Colonic mucosa (tissue), 4 donors: ENCODE measurements around the gene C1orf216. TPM values are rescaled to one million over a fixed set of nuclear protein-coding genes. Genes with fewer than 3 reads are reported as not detected.

Experiments
- DNase-seq: peaks from one replicate; pipeline ENCODE4 v3.0.0-alpha.2; 2020
- H3K27ac ChIP-seq: fragments of 200-600 bp; one replicate; pipeline ENCODE4 v1.8.0; 2021
- H3K27me3 ChIP-seq: fragments of 200-600 bp; one replicate; pipeline ENCODE4 v1.8.0; 2021
- H3K36me3 ChIP-seq: fragments of 200-600 bp; one replicate; pipeline ENCODE4 v1.8.0; 2021
- H3K4me1 ChIP-seq: fragments of 200-600 bp; one replicate; pipeline ENCODE4 v1.8.0; 2021; ENCODE audit warnings: mild to moderate bottlenecking
- H3K4me3 ChIP-seq: fragments of 200-600 bp; one replicate; pipeline ENCODE4 v1.8.0; 2021
- H3K9ac ChIP-seq, 2 donors: one replicate each; pipeline ENCODE4 v1.7.0; 2013; ENCODE audit warnings: control low read depth in 2 of 2, low read depth in 2 of 2, low read length in 2 of 2
- H3K9me3 ChIP-seq: fragments of 200-600 bp; one replicate; pipeline ENCODE4 v1.8.0; 2021
- CTCF ChIP-seq: fragments of 200-600 bp; IDR thresholded peaks from one replicate; pipeline ENCODE4 v1.8.0; 2022; ENCODE audit warnings: antibody characterized with exemption, mild to moderate bottlenecking
- intact Hi-C: fragments of 100-400 bp; cut with DNase I; formaldehyde crosslinking; loops from one replicate; pipeline ENCODE4 v1.14.1; 2022
- total RNA-seq, 2 donors: library from RNA; stranded (reverse); fragmentation: NEBNext Ultra II Directional in 1 of 2; extraction: Animal tissue kit (Norgen Biotek cat#: 25700) in 1 of 2; gene quantifications; one replicate each; pipeline ENCODE4 v1.2.1, GENCODE V29; 2021
- donor health status: healthy.
- donor health status: DM: no; HTN: no; CAD: no.
- donor health status: DM: no; HTN: no; CAD: no.

The C1orf216 gene
- total RNA-seq, 2 donors from 2014 or later: 2.9 to 4.2 TPM

- intact Hi-C loops: no loop called here
- no peak for TF ChIP-seq CTCF
- H3K36me3 ChIP-seq: no peaks in the 10 kb centered on the region
- H3K9me3 ChIP-seq: no peaks in the 10 kb centered on the region
- no peak overlapping the region for H3K9ac ChIP-seq
- no peak for DNase-seq
- no peaks in the 10 kb centered on the region for H3K4me1 ChIP-seq
- no peak overlapping the region for H3K27ac ChIP-seq
- no peak overlapping the region for H3K4me3 ChIP-seq
- no peaks in the 10 kb centered on the region for H3K27me3 ChIP-seq
Observed at GRCh38 chr1:35666216-35666615, 52.5 kb downstream of the C1orf216 start.

Other genes starting within 250 kb of the C1orf216 start
- 10 to 100 TPM; 53.2 to 66.0 TPM for gene KIAA0319L, start 161.5 kb downstream of the C1orf216 start, total RNA-seq
- gene NCDN, start 161.1 kb downstream of the C1orf216 start, total RNA-seq: 10 to 100 TPM in 1 of 2 donors, 1 to 10 TPM in 1; 9.7 to 18.0 TPM
- gene TFAP2E, start 145.6 kb downstream of the C1orf216 start, total RNA-seq: 1 to 10 TPM in 1 of 2 donors, under 1 TPM in 1; 0.67 to 1.1 TPM
- 10 to 100 TPM; 48.4 to 73.9 TPM for gene PSMB2, start 77.4 kb downstream of the C1orf216 start, total RNA-seq
- 10 to 100 TPM in 1 of 2 donors, 1 to 10 TPM in 1; 3.1 to 27.7 TPM for gene CLSPN, start 51.1 kb upstream of the C1orf216 start, total RNA-seq
- gene AGO4, start 89.1 kb upstream of the C1orf216 start, total RNA-seq: 10 to 100 TPM in 1 of 2 donors, 1 to 10 TPM in 1; 7.4 to 17.5 TPM
- gene AGO1, start 164.3 kb upstream of the C1orf216 start, total RNA-seq: 10 to 100 TPM; 24.2 to 27.7 TPM
- 10 to 100 TPM; 16.7 to 21.4 TPM for gene AGO3, start 212.2 kb upstream of the C1orf216 start, total RNA-seq